GM10266 (cell line): ENCODE results near the gene TBC1D14.

Experiments used
- DNase-seq: peaks from one replicate; pipeline ENCODE4 v3.0.0; 2012; ENCODE audit errors: extremely low spot score
- TF ChIP-seq, protein P1 (sequence below): IDR thresholded peaks from 2 replicates; pipeline ENCODE4 v1.5.1; 2012; ENCODE audit warnings: mild to moderate bottlenecking, low read depth; ENCODE audit not compliant: control insufficient read depth, insufficient read depth; ENCODE audit errors: missing control alignments

Gene TBC1D14

DNA sequence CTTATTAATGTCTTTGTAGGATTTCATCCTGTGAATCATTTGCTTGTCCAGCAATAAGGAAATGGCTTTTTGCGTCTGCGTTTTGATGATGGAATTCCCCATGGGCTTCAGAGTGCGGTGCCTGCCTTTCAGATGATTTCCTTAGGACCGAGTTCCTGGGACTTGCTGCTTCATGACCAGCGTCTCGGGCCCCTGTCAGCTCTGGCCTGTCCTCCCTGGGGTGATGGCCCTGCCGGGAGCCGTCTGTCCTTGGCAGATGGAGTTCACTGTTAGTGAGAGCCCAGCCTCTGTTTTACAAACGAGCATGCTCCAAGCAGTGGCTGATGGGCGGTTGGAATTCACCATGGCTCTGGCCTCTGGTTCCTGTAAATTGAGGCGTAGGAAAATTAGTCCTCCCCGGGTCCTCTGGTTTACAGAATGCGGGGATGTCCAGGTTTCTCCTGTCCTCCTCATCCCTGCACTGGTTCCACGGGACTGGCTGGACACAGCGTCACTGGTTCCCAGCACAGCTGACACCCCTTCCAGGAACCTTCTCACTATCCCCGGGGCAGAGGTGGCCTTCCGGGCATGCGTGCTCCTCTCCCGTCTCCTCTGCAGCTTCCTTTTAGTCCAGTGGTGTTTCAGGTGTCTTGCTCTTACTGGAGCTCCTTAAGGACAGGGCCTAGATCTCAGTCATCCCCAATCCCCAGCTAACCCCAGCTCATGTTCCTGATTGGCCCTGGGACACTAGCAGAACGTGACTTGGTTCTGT, 34.9 kb downstream of the TBC1D14 start:
- TF ChIP-seq, protein P1, sequence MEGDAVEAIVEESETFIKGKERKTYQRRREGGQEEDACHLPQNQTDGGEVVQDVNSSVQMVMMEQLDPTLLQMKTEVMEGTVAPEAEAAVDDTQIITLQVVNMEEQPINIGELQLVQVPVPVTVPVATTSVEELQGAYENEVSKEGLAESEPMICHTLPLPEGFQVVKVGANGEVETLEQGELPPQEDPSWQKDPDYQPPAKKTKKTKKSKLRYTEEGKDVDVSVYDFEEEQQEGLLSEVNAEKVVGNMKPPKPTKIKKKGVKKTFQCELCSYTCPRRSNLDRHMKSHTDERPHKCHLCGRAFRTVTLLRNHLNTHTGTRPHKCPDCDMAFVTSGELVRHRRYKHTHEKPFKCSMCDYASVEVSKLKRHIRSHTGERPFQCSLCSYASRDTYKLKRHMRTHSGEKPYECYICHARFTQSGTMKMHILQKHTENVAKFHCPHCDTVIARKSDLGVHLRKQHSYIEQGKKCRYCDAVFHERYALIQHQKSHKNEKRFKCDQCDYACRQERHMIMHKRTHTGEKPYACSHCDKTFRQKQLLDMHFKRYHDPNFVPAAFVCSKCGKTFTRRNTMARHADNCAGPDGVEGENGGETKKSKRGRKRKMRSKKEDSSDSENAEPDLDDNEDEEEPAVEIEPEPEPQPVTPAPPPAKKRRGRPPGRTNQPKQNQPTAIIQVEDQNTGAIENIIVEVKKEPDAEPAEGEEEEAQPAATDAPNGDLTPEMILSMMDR: no peak
- DNase-seq: no peak

DNA sequence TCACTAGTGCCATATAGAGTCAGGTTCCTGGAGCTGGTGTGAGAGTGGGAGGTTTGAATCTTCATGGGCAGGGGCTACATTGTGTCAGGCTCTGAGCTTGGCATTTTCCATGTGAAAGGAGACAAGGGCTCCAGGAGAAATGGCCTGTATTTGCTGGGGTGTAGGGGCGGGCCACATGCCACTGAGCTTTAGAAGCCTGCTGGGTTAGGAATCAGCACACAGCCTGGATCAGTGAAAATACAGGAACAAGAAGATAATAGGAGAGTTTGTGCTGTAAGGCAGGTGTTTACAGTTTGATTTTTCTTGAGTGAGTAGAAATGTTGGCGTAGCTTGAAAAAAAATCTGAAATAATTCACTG, 35.4 kb downstream of the TBC1D14 start:
- no peak for DNase-seq
- TF ChIP-seq, protein P1: no peak

DNA sequence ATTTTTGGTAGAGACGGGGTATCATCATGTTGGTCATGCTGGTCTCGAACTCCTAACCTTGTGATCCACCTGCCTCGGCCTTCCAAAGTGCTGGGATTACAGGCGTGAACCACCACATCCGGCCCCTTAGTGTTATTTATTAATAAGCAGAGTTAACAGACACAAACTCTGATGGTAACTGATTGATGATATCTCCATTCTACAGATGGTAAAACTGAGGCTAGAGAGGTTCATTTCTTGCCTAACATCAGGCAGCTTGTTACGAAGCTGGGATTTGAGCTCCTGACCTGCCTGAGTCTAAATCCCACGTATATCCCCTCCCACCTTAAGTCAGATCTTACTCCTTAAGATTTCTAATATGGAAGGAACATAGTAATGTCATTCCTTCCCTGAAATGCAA, 36.9 kb downstream of the TBC1D14 start:
- TF ChIP-seq, protein P1: no peak
- DNase-seq: no peak

DNA sequence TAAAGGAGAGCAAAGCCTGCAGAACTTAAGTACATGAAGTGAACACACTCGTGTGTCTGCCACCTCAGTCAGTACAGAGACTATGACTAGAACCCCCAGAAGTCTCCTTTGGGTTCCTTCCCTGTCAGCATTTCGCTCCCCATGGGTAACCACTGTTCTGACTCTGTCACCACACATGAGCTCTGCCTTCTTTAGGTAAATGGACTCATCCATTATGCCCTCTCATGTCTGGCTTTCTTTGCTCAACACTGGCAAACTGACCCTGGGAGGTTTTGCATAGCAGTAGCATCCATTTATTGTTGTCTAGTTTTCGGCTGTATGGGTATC, 38.5 kb downstream of the TBC1D14 start:
- TF ChIP-seq, protein P1: no peak
- no peak for DNase-seq

DNA sequence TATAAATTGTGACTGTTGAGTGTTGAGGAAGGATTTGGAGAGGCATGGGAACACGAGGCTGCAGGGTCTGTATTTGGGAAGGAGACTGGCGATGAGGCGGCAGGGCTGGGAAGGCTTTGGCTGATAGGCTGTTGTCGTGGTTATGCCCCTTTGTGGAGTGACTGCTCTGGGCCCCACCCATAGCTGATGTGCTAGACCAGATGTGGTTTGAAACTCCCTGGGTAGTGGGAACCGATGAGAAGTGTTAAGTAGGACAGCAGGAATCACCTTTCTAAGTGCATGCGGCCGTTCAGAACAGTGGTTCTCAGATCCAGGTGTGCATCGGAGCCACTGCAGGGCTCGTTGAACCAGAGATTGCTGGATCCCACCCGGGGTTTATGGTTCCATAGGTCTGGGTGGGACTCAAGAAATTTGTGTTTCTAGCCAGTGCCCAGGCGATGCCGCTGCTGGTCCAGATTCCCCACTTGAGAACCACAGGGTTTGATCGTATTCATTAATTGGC, 42.3 kb downstream of the TBC1D14 start:
- DNase-seq: no peak
- TF ChIP-seq, protein P1: no peak

DNA sequence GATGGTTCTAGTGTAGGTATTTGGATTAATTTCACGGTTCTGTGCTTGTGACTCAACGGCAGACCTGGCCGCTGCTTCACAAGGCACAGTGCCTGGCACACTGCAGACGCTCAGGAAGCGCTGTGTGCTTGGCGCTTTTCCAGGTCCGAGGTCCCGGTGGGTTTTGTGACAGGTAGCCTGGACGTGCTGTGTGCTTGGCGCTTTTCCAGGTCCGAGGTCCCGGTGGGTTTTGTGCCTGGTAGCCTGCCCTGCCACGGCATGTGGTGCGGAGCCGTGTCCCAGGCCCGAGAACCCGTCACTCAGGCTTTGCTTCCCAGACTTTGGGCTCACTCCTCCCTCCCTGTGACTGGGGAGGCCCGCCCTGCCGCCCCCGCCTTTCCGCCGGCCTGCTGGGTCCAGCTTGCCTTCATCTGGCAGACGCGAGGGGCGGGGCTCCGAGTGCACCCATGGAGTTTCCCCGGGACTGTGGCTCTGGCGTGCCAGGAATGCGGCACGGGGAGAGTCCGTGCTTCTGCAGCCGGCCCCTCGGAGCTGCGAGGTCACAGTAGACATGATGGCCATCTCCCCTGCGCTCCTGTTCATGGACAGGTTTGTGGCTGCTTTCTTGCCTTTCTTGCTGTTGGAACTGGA, 44.2 kb downstream of the TBC1D14 start:
- TF ChIP-seq, protein P1: no peak
- DNase-seq: no peak

DNA sequence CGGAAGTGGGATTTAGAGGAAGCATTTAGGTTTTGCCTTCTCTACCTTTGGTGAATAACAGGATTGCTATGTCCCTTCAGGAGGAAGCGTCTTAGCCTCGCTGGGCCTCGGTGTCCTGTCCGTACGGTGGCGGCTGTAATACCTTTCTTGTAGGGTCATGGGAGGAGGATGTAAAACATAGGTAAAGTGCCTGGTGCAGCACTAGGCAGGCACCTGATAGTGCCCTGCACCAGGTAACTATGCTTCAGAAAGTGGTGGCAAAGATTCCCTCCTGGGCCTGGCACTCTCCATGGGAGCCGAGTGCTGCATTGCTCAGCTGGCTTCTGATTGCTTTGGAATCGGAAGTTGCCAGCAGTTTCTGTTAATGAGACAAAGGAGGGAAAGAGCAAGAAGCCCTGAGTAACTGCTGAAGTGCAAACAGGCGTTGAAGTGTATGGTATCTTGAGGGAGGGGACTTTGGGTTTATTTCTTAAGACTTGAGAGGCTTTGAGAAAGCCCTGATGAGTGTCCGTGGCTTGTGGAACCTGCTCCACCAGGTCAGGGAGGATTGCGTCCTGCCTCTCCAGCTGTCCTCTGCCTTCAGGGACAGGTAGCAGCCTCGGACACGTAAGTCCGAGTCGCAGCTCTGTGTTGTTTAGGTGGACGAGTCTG, 45.8 kb downstream of the TBC1D14 start:
- no peak for DNase-seq

More for the DNA sequence above, 45.8 kb downstream of the TBC1D14 start:
- TF ChIP-seq, protein P1: no peak
